ENCODE measurements around the gene MACO1. TPM values are rescaled to one million over a fixed set of nuclear protein-coding genes. Genes with fewer than 3 reads are reported as not detected.

MACO1 gene
- total and polyA plus RNA-seq, 2 of the 13 experiments (the other 11 are each of a cell fraction or from before 2014, with no cell fraction given): 9.7 to 17.0 TPM

GRCh38 chr1:25501235-25502058 lies 70.8 kb downstream of the MACO1 start (continued):
- TF ChIP-seq JUNB (CRISPR knock-in tag; IDR thresholded peaks at IDR 0.05; ENCODE audit: borderline replicate concordance) (no peak), SCMH1 (CRISPR knock-in tag; IDR thresholded peaks at IDR 0.05; ENCODE audit: borderline replicate concordance) (no peak), ZNF326 (CRISPR knock-in tag; IDR thresholded peaks at IDR 0.05; ENCODE audit: borderline replicate concordance) (no peak), POLR2AphosphoS5 (IDR thresholded peaks at IDR 0.05; ENCODE audit: low read depth, low read length) (no peak), EZH2 (conservative IDR thresholded peaks at IDR 0.05; ENCODE audit: low read depth, low read length) (no peak), TRAFD1 (CRISPR knock-in tag; IDR thresholded peaks at IDR 0.05; ENCODE audit: borderline replicate concordance) (no peak), PAXIP1 (CRISPR knock-in tag; conservative IDR thresholded peaks at IDR 0.05) (peak; percentile 44), ZNF776 (CRISPR knock-in tag; IDR thresholded peaks at IDR 0.05) (no peak), ZKSCAN8 (CRISPR knock-in tag; IDR thresholded peaks at IDR 0.05; ENCODE audit: borderline replicate concordance) (peak; percentile 45; the same call in 1 of the 2 replicates), REPIN1 (CRISPR knock-in tag; IDR thresholded peaks at IDR 0.05; ENCODE audit: borderline replicate concordance, low read depth) (no peak), CEBPG (CRISPR knock-in tag; IDR thresholded peaks at IDR 0.05) (peak; percentile 90), ZNF160 (CRISPR knock-in tag; IDR thresholded peaks at IDR 0.05) (no peak), ZNF33A (CRISPR knock-in tag; IDR thresholded peaks at IDR 0.05; ENCODE audit: borderline replicate concordance) (no peak), GATAD2A (CRISPR knock-in tag; IDR thresholded peaks at IDR 0.05) (peak; percentile 74), ZNF563 (CRISPR knock-in tag; IDR thresholded peaks at IDR 0.05) (no peak), FOSL2 (CRISPR knock-in tag; IDR thresholded peaks at IDR 0.05) (peak; percentile 10; the same call in 1 of the 2 replicates), ZNF839 (CRISPR knock-in tag; IDR thresholded peaks at IDR 0.05; ENCODE audit: borderline replicate concordance) (no peak), GMEB1 (CRISPR knock-in tag; IDR thresholded peaks at IDR 0.05; ENCODE audit: borderline replicate concordance) (no peak), PATZ1 (CRISPR knock-in tag; IDR thresholded peaks at IDR 0.05) (no peak), SP2 (CRISPR knock-in tag; IDR thresholded peaks at IDR 0.05) (no peak), ZNF615 (CRISPR knock-in tag; IDR thresholded peaks at IDR 0.05; ENCODE audit: borderline replicate concordance) (no peak)

All from HepG2 (cell line).